Measurements from ENCODE around the gene FAM120A.

DNA sequence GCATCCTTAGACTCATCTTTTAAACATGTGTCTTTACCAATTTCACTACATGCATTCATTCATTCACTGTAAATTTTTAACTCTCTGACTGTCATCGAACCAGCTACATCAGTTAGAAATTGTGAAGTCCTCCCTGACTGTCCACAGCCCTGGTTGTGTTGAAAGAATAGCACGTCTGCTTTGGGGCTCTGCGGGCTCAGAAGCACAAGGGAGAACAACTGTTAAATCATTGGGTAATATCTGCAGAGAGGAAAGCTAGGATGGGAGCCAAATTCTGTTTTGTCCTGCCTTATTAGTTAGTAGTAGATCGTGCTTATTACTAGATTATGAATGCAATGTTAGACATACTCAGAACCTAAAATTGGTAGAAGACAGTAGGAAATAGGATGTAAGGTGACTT, 28.2 kb downstream of the FAM120A start:
- TF ChIP-seq, protein P1, sequence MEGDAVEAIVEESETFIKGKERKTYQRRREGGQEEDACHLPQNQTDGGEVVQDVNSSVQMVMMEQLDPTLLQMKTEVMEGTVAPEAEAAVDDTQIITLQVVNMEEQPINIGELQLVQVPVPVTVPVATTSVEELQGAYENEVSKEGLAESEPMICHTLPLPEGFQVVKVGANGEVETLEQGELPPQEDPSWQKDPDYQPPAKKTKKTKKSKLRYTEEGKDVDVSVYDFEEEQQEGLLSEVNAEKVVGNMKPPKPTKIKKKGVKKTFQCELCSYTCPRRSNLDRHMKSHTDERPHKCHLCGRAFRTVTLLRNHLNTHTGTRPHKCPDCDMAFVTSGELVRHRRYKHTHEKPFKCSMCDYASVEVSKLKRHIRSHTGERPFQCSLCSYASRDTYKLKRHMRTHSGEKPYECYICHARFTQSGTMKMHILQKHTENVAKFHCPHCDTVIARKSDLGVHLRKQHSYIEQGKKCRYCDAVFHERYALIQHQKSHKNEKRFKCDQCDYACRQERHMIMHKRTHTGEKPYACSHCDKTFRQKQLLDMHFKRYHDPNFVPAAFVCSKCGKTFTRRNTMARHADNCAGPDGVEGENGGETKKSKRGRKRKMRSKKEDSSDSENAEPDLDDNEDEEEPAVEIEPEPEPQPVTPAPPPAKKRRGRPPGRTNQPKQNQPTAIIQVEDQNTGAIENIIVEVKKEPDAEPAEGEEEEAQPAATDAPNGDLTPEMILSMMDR (IDR thresholded peaks at IDR 0.05; ENCODE audit: insufficient read depth, low read depth, low read length), result no peak
- TF ChIP-seq EZH2 (IDR thresholded peaks at IDR 0.05; ENCODE audit: insufficient read depth, low read length), result no peak
